A172 (cell line): Measurements from ENCODE around the gene GIMAP4. TPM values are rescaled to one million over a fixed set of nuclear protein-coding genes. Genes with fewer than 3 reads are reported as not detected.
"Not testable (repeated sequence)": the region's sequence is repeated elsewhere in the genome, so short reads cannot be mapped to it uniquely, and the experiment has no call there.

Experiments
- DNase-seq: peaks from one replicate; pipeline ENCODE4 v3.0.0-alpha.2; 2015; ENCODE audit warnings: low spot score
- total RNA-seq: library from RNA; depleted of rRNA; stranded (reverse); fragments of >200 nt; shearing (Covaris generic); gene quantifications from 2 replicates; pipeline ENCODE4 v1.2.3, GENCODE V29; 2014; rRNA removed

The GIMAP4 gene
- total RNA-seq, 1 experiment from 2014 or later: not detected

DNA sequence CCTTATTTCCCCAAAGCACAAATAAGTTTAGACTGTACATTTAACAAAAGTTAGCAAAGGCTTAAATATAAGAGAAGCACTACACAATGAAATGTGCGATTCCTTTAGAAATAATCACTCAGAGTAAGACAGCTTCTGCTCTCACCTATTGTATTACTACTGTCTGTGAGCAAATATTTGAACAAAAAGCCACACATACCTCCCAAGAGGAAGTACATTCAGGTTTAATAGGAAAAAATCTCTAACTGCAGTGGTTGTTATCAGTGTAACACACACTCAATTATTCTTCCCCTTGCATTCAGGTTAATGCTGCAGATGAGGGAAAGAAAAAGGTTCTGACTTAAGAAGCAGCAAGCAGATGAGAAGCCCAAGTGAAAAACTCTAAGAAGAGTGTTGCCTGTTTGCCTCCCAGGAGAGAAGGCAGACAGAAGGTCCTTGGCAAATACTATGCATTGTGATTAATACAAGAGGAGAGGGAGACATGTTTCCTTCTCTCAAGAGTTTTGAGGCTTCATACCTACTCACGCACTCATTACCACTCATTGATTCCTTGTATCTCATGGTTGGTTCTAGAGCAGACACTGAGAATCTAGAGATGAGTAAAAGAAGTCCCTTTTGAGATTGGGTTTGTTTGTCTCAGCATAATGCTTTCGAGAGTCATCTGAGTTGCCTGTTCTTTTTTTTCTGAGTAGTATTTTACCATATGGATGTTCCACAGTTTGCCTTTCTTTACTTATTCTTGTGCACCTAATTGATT is 13.6 kb downstream of the GIMAP4 start:
- no peak for DNase-seq

DNA sequence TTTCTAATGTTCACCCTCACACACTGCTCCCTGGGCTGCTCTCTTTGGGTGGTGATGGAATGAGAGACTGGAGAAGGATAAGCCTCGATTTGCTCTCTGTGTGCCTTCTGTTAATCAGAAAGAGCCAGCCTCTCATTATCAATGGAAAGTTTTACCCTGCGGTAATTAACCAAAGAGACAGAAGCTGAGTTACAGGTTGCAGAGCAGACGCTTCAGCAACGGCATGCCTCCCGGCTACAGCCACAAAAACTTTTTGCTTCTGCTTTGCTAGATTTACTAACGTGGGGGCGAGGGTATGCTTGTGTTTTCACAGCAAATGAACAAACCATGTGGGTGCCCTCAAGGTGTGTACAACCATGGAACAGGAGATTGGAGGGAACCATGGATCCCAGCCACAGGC is 18.0 kb downstream of the GIMAP4 start:
- DNase-seq: no peak

- DNase-seq: no peak
Measured at GRCh38 chr7:150586068-150586784, 19.0 kb downstream of the GIMAP4 start.

- DNase-seq: no peak
Measured at GRCh38 chr7:150586785-150587152, 19.6 kb downstream of the GIMAP4 start.

DNA sequence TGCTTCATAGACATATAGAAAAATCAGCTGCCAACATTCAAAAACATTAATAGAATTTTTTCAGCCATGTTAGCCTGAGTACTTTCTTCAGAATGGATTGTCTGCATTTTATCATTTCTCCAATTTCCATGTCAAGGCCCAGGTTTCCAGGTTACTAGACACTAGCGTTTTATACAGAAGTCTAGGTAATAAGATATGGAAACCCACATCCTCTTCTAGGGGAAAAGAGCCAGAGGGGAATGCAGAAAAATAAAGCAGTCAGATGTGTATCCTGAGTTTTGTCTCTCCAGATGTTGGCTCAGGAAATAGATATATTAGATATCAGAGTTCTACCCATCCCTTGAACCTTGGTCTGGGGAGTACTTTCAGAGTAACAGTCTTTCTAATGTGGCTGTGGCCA is 20.4 kb downstream of the GIMAP4 start:
- no peak for DNase-seq

DNA sequence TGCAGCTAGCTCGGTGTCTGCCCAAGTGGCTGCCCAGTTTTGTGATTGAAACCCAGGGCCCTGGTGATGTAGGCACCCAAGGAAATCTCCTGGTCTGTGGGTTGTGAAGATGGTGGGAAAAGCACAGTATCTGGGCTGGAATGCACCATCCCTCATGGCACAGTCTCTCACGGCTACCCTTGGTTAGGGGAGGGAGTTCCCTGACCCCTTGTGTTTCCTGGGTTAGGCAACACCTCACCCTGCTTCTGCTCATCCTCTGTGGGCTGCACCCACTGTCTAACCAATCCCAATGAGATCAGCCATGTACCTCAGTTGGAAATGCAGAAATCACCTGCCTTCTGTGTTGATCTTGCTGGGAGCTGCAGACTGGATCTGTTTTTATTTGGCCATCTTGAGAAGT is 27.6 kb downstream of the GIMAP4 start:
- DNase-seq: no peak

DNA sequence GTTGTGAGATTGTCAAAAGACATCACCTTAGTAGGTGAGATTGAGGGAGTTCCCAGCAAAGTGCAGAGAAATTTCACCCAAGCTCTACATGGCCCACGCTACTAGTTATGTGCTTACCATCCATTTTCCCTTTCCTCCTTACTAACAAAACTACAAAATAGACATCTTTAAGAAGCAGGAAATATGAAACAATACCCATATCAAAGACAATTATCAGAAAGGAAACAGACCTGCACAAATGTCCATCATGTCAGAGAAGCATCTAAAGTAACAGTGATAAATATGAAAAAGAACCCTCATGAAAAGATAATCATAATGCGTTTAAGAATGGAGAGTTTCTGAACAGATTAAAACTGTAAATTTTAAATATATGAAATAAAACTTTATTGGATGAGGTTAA is 28.2 kb downstream of the GIMAP4 start:
- DNase-seq: no peak

DNA sequence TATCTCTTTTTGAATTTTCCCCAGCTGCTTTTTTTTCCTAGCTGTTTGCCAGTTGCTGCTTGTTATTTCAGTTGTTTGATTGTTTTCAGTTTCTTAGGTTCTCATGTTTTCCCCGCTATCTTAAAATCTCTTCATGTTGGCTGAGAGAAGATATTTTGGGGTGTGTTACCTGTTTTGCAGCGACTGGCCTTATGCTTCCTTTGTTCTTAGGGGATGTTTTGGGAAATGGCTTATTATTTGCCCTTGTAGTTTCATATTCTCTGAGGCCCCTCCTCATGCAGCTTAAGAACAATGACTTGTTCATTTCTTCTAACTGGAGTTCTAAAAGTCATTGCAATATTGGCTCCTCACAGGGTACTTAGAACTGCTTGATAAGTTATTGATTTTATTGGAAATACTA is 36.4 kb downstream of the GIMAP4 start:
- DNase-seq: not testable (repeated sequence)

GRCh38 chr7:150610233-150610632 is 43.0 kb downstream of the GIMAP4 start:
- no peak for DNase-seq

DNA sequence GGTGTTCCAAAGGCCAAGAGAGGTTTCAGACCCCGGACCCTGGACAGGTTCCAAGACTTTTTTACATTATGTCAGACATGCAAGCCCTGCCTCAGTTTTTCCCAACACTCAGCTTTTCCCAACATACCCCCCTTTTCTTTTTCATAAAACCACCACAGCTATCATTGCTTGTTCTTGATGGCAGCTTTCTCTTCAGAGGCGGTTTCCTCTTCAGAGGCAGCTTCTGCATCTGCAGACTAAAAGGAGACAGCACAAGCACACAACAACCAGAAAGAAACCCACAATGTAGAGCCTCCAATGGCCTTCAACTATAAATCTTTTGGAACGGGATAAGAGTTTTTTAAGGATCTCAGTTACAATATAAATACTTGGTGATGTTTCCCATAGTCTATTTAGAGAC is 45.7 kb downstream of the GIMAP4 start:
- DNase-seq: no peak

DNA sequence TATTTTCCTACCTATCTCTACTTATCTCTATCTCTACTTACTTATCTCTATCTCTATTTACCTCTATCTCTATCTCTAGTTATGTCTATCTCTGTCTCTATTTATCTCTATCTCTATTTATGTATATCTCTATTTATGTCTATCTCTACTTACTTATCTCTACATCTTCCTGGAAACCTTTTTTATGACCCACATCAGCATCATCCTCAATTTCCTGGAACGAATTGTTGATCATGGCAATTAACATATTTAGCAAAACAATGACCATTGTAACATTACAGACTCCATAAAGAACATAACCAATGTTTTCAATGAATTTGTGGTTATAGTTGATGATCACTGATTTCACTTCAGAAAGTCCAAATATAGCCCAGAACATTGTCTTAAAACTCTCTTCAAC is 46.7 kb downstream of the GIMAP4 start:
- DNase-seq: no peak

- DNase-seq: not testable (repeated sequence)
Measured at GRCh38 chr7:150614426-150614825, 47.2 kb downstream of the GIMAP4 start.

GRCh38 chr7:150615221-150615755 is 48.1 kb downstream of the GIMAP4 start:
- not testable (repeated sequence) for DNase-seq

GRCh38 chr7:150620061-150620460 is 52.9 kb downstream of the GIMAP4 start:
- no peak for DNase-seq

GRCh38 chr7:150620617-150621371 is 53.6 kb downstream of the GIMAP4 start:
- no peak for DNase-seq

- DNase-seq: no peak
Measured at GRCh38 chr7:150621376-150621775, 54.2 kb downstream of the GIMAP4 start.

Other genes with a start within 250 kb of the GIMAP4 start
- gene LRRC61, start 244.0 kb upstream of the GIMAP4 start, total RNA-seq: 0.67 TPM in 1 of 2 replicates, not detected in the other
- gene ACTR3C, start 243.8 kb upstream of the GIMAP4 start, total RNA-seq: 0.88 and 2.8 TPM in 2 replicates
- gene RARRES2, start 225.8 kb upstream of the GIMAP4 start, total RNA-seq: 48.7 and 50.4 TPM in 2 replicates
- gene REPIN1, start 198.6 kb upstream of the GIMAP4 start, total RNA-seq: 237 and 258 TPM in 2 replicates
- gene ZNF775, start 188.1 kb upstream of the GIMAP4 start, total RNA-seq: 5.7 and 11.1 TPM in 2 replicates
- not detected in 2 replicates for gene GIMAP8, start 116.8 kb upstream of the GIMAP4 start, total RNA-seq
- not detected in 2 replicates for gene GIMAP7, start 52.5 kb upstream of the GIMAP4 start, total RNA-seq
- not detected in 2 replicates for gene GIMAP6, start 65.0 kb downstream of the GIMAP4 start, total RNA-seq
- gene GIMAP2, start 118.3 kb downstream of the GIMAP4 start, total RNA-seq: 3.0 and 7.5 TPM in 2 replicates
- gene GIMAP1, start 149.2 kb downstream of the GIMAP4 start, total RNA-seq: not detected in 2 replicates
- not detected in 2 replicates for gene GIMAP5, start 170.0 kb downstream of the GIMAP4 start, total RNA-seq
- not detected in 2 replicates for gene TMEM176B, start 233.0 kb downstream of the GIMAP4 start, total RNA-seq
- not detected in 2 replicates for gene TMEM176A, start 233.4 kb downstream of the GIMAP4 start, total RNA-seq